A673 (cell line): ENCODE results near the gene ID1.

Experiments used
- CTCF ChIP-seq: fragments of 300-800, 200-600 bp; sonication (generic); conservative IDR thresholded peaks from 2 replicates; pipeline ENCODE4 v1.5.1; 2017; ENCODE audit warnings: low read depth, mild to moderate bottlenecking, antibody characterized with exemption, low read length, moderate library complexity, mixed read lengths
- EZH2 ChIP-seq: fragments of 200-600 bp; sonication (generic); IDR thresholded peaks from 2 replicates; pipeline ENCODE4 v1.6.1; 2017; ENCODE audit warnings: borderline replicate concordance, low read depth, mild to moderate bottlenecking, mixed read lengths, antibody characterized with exemption, low read length; ENCODE audit not compliant: poor library complexity, severe bottlenecking

- TF ChIP-seq EZH2, result no peak
- TF ChIP-seq CTCF, result no peak
Observed at GRCh38 chr20:31570021-31570463, 35.0 kb upstream of the ID1 start.
